HG02588 (cell line): ENCODE results near the gene LRRC8C.
A peak's percentile ranks its signal among the peaks of the same experiment; 100 is the strongest.
"Not testable (repeated sequence)": the region's sequence is repeated elsewhere in the genome, so short reads cannot be mapped to it uniquely, and the experiment has no call there.

Experiments
- ATAC-seq: cut with Tn5 transposase; IDR thresholded peaks from one replicate; pipeline ENCODE4 v1.9.1; 2021; ENCODE audit warnings: mild to moderate bottlenecking, moderate library complexity; ENCODE audit not compliant: unreplicated experiment

LRRC8C gene

DNA sequence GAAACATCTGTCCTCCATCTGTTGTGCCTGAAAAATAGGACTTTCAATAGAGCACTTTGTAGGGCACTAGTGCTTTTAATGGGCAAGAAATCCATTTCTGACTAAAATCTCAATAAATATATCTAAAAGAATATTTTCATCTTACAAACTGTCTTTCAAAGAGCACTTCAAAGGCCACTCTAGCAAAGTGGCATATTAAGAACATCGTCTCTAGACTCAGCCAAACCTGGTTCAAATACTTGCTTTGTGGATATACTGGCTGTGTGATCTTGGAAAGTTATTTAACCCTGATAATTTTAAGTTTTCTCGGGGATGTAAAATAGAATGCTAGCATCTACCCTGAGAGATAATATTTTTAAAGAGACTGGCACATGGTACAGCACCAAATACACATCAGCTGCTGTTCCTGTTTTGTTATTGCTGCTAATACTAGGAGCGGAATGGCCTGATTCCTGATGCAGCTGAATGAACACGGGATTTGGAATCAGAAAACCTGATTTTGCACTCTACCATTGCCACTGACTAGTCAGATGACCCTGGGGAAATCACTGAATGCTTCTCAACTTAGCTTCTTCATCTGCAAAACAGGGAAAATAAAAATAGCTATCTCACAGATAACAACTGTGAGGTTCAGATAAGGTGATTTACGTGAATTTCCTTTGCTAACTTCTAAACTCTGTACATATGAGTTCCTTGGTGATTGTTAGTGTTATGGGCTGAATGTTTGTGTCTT, 25.2 kb upstream of the LRRC8C start:
- no peak for ATAC-seq

DNA sequence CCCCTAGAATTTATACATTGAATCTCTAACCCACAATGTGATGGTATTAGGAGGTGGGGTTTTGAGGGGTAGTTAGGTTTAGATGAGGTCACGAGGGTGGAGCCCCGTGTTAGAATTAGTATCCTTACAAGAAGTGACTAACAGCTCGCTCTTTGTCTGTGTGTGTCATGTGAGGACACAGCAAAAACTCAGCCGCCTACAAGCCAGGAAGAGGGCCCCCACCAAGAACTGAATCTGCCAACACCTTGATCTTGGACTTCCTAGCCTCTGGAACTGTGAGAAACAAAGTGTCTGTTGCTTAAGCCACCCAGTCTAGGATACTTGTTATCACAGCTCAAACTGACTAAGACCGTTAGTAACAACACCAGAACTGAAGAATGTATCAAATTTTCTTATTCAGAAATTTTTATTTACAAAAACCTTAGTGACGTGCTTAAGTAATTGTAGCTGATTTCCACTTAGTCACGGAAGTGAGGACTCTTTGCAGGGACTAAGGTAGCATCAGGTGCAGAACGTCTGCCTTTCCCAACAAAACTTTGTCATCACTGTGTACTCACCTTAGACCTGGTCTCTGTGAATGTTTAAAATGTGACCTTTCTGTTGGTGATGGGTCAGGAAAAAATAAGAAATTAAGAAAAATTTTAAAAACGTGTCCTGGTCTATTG, 24.5 kb upstream of the LRRC8C start:
- no peak for ATAC-seq

DNA sequence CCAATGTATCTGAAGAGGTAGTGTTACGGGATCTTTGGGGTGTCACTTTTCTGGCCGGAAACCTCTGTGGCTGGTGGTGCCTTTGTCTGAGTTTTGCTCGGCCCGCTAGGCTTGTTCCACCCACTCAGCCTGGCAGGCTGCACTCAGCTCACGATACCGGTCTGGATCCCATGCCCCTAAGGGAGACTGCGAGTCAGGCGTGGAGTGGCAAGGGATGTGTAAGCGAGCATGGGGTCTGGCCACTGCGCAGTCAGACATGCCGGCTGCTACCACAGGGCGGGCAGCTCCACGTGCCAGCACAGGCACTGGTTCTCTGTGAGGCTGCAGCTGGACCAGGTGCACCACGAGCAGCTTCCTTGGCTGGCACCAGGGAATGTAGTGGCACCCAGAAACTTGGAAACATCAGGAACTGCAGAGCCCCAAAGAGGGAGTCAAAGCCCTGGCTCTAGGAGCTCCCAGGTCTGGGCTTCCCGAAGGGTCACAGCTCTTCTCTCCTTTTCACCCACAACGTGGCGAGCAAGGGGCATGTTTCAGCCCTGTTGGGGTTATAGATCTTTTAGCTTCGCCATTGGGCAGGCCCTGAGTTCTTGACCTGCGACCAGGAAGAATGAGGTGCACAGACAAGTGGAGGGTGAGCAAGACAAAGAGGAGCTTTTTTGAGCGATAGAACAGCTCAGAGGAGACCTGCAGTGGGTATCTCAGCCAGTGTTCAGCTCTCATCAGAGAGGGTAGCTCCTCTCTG, 23.8 kb upstream of the LRRC8C start:
- ATAC-seq, result no peak

DNA sequence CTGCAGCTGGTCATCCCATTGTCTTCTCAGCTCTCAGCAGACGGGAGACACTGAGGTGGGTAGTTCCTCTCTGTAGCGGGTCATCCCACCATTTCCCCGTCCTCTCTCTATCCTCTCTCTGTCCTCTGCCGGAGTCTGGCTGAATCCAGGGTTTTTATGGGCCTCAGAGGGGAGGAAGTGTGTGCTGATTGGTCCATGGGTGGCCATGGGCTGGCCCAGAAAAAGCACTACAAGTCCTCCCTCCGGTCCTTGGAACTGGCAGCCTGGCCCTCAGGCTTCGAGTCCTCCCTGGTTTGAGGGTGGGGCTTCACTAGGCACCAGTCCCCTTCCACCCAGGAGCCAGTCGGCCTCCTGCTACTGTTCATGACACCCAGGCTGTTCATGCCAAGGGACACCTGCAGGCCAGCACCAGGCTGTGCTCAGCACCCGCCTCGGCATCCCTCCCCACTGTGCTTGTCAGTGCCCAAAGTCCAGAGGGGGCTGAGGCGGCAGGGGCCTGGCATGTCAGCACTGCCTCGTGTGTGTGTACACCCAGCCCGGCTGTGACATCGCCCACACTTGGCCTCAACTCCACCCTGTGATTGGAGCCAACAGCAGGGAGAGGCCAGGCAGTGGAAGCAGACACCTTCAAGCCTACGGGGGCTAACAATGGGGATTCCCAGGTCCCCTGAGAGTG, 23.0 kb upstream of the LRRC8C start:
- no peak for ATAC-seq

DNA sequence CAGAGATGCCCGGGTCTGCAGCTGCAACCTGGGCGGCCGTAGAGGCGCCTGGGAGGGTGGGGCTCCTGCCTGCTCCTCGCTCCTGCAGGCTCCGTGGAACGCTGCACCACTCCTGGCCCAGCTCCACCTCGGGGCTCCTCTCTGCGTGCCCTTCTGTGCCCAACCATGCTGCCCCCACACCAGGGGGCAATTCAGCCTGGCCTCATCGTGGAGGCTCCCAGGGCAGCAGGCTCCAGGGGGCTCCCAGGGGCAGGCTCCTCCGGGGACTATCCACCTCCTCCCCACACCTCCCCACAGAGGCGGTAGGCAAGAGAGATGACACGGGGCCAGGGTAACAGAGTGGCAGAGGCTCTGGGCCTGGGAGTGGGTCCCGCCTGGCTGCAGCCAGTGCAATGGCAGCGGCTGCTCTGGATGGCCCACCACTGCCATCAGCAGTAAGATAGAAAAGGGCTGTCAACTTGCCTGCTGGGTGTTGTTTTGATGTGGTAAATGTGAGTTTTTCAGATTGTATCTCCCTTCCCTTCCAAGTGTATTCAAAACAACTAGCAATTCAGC, 22.4 kb upstream of the LRRC8C start:
- ATAC-seq, result no peak

DNA sequence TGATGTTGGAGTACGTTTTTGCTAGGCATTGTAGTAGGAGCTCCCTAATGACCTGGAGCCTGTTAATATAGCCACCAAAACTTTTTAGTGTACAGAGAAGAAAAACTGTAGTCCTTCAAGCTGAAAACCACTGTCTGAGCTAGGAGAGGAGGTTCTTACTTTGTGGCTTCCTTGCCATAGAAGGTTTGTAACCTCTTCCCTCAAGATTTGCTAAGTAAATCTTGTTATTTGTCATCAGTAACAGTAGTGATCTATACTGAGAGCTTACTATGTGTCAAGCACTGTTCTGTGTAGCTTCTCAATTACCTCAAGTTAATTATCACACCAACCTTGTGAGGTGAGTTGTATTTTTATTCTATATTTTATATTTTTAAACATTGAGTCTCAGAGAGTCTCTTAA, 21.2 kb upstream of the LRRC8C start:
- ATAC-seq, result peak; percentile 95

DNA sequence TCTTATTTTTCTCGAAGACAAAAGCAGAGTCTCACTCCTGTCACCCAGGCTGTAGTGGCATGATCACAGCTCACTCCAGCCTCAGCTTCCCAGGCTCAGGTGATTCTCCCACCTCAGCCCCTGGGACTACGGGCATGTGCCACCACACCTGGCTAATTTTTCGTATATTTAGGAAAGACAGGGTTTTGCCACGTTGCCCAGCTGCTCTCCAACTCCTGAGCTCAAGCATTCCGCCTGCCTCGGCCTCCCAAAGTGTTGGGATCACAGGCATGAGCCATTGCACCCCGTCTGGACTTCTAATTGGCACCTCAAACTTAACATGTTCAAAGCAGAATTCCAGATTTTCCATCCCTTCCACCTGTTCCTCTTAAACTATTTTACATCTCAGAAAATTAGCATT, 19.0 kb upstream of the LRRC8C start:
- ATAC-seq, result no peak

DNA sequence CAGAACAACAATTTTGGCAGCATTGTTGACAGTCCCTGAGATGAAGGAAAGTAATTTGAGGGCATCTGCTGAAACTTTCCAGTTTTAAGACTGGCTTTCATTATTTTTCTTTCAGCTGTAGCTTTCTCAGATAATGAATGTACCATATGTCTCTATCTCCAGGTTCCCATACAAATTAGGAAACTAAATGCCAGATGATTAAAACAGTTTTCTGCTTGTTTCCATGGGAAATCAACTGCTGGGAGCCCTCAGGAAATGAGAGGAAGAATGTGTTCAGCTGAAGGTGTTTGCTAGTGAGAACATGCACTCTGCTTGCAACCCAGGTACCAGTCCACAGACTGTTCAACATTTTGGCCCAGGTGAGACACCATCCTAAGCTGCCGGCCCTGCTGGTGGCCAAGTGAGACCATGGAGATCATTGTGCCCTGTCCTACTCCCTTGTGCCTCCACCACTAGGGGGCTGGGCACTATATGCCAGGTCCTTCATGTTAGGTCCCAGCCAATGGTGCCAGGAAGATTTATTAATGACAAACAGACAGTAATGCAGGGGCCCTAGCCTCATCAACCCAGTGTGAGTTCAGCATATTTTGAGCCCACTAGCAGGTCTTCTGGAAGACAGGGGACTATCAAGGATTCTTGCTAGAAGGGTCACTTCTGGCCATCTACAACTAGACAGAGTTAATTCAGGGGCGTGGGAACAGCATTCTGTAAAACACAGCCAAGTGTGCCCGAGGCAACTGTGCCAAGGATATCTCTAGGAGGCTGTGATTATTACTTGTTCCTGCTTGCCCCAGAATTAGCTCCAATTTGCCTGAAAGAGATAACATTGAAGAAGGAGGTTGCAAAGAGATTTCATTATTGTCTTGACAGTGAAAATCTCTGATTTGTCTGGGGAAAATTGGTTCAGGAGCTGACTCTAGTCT, 17.0 kb upstream of the LRRC8C start:
- no peak for ATAC-seq

DNA sequence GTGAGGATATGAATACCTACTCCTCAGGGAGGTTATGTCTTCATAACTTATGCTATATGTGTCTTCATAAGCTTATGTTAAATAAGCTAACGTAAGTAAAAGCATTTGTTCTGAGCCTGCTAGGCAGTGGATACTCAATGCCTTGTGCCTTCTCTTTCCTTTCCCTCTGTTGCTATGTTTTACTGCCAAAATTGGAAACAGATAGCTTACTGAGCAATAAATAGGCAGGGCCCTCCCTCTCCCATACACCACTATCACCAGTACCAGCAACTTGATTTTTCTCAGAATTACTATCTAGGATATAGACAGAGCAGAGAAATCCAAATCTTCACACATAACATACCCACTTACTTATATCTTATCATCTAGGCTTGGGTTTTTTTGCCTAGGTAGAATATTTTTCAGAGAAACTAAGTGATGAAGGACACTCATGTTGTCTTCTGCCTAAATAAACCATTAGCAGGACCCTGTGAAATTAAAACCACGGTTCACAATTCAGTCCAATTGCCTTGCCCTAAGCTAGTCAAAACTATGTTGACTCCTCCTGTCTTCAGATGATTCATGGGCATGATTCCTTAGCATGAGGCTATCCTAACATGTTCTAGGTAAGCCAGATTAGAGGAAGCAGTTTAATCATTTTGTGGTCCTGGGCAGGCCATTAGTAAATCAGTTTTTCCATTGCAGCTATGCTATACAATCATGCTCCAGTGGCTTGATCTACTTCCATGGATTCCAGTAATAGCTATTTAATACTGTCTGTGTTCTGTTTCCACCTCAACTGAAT, 15.9 kb upstream of the LRRC8C start:
- ATAC-seq, result no peak

DNA sequence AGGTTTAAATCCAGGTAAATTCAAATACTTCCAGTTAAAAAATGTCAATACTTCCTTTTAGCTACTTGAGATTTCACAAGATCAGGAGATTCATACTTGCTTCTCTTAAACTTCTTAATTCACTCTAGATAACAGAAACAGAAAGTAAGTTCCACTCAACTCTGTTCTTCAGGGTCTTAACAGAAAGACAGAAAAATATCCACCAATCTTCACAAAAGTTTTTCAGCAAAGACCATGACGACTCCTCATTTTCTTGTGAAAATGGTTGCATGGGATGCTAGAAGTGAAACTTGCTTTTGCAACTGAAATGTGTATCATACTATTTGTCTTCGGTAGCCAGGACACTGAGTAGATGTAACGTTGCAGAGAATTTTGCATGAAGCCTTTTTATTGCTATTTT, 12.3 kb upstream of the LRRC8C start:
- ATAC-seq, result no peak

DNA sequence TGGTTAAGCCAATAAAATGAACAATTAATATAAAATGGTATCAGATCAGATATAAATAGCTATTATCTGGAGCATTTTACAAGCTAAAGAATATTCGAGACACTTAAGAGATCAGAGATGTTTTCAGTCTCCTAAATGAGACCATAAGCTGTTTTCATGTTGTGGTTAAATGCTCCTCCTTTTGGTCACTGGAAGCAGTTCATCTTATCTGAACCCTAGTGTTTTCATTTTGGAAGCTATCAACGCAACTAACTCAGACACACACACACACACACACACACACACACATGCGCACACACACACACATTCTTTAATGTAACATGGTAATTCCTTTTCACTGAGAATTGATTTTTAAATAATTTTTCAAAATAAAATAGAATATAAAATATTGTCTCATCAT, 10.0 kb upstream of the LRRC8C start:
- no peak for ATAC-seq

DNA sequence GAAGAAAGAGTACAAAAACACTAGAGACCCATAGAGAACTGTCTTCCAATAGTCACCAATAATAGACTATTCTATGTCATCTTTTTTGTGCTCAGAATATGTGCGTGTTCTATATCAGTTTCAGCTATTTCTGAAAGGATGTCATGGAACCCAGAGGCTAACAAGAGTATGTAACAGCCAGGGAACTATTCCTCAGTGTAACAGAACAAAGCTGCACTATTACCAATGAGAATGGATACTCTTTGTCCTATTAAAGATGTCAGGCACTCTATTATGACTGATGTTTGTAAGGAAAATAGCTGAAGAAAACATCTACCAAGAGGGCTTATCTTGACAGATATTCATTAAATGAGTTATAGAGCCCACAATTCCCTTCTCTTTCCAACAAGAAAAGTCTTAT, 8.6 kb upstream of the LRRC8C start:
- ATAC-seq, result no peak

DNA sequence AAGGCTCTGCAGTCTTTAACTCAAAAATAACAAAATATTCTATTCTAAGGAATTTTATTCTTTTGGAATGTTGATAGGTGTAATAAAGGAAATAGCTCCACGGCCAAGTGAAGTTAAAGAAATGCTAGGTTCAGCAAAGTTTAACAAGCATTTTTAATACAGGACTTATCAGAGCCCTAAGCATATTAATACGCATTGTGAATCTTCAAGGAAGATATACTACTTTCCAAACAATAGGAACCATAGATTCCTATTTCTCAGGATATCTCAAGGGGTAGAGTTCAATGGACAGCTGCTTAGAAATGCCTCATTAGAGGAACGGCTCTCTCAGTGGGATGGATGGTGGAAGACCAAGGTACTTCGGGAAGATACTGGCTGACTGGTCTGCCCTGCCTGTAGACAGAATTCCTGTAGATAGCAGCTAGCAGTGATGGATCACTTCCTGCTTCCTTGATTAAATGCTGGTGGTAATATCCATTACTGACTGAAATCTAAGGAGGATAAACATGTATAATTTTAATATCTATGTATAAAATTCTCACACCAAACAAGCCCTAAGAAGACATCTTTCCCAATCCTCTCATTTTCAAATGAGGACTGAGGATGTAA, 8.1 kb upstream of the LRRC8C start:
- ATAC-seq, result no peak

DNA sequence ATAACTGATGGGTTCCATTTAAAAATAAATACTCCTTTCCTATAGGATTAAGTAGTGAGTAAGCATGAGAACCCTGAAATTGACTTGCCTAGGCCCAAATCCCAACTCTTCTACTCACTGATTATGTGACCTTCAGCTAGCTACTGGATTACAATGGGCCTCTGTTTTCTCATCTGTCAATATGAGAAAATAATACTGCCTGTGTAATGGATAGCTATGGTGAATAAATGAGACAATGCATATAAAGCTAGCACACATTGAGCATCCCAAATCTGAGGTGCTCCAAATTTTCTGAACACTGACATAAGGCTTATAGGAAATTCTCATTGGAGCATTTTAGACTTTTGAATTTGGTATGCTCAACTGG, 5.3 kb upstream of the LRRC8C start:
- ATAC-seq, result no peak

DNA sequence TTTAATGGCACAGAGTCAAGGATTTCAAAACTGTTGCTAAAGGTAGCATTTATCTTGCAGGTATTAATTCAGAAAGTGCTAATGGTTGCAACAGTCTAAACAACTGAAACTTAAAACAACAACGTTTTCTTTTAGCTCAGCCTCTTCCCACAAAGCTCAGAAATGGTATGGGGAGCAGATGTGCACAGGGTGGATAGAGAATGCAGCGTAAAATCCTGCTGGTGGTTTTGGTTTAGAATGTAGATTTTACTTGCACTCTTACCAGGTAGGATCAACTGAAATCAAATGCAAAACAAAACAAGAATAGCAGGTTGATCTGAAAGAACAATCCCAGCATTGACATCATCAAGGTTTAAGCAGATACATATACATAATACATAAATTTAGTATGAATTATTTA, 3.8 kb upstream of the LRRC8C start:
- ATAC-seq, result no peak

DNA sequence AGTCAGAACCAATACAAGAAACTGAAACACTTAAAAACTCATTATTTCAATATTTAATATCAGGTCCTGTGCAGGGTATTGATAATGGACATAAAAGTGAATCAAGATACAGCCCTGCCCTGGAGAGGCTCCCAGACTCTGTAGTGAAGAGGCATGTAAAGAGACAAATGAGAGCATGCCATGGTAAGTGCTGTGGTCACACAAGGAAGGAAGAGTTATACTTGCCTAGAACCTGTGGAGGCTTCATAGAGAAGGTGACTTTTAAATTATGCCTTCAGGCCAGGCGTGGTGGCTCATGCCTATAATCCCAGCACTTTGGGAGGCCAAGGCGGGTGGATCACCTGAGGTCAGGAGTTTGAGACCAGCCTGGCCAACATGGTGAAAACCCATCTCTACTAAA, 3.3 kb upstream of the LRRC8C start:
- not testable (repeated sequence) for ATAC-seq

DNA sequence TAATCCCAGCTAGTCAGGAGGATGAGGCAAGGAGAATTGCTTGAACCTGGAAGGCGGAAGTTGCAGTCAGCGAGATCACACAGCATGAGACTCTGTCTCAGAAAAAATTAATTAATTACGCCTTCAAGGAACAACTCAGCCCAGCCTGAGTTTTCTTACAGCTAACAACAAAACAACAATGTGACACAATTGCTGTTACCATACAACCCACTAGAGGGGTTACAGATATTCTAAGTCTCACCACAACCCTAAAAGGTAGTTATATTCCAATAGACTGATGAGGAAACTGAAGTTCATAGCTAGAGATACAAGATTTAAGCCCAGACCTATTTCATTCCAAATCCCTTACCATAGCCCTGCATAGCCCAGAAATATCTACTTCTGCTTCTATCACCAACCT, 2.9 kb upstream of the LRRC8C start:
- no peak for ATAC-seq

DNA sequence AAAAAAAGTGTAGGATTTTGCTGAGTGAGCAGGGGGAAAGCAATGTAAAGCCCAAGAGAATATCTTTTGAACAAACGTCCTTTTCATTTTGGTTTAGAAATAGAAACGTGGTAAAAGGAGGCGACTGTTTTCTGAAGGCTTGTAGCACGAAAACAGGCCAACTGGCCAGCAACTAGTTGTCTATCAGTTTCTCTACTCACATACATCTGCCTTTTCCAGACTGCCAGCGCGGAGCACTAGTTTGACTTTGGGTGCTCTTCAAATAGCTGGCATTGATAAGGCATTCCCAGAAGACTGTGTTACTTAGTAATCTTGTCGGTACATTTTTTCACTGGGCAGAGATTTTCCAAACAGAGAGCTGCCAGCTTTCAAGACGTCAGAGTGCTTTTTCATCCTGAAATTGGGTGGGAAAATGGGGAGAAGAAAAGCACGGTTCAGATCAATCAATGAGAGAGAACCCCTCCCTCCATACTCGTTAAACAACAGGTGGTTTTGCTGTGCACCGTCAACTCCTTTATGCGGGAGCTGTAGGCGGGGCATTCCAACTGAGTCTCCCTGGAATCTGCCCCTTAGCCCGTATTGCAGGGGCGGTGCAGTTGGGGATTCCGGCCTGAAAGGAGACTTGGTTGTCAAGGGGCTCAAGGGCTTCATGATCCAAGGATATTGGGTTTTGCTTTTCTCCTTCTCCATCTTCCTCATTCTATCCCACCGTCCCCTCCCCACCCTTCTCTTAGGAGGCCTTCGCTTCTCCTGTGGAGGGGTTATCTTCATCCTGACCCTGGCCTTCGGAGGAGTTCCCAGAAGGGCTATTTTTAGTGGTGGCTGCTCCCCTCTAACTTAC, 884 bp upstream of the LRRC8C start:
- no peak for ATAC-seq
